AG04450 (cell line): ENCODE results near the gene PAK5. TPM values are rescaled to one million over a fixed set of nuclear protein-coding genes. Genes with fewer than 3 reads are reported as not detected.

ENCODE experiments used
- CTCF ChIA-PET: fragments of 300-600, 350-600 bp; formaldehyde crosslinking; extraction: SDS; loops from one replicate; lab custom pipeline; 2022; ENCODE audit warnings: antibody characterized with exemption, inconsistent platforms; lab: Charles Lee
- POLR2A ChIA-PET: fragments of 350-600 bp; formaldehyde crosslinking; extraction: SDS; loops from one replicate; lab custom pipeline; 2021; ENCODE audit warnings: antibody characterized with exemption, inconsistent platforms; lab: Yijun Ruan, JAX
- DNase-seq: peaks from one replicate; pipeline ENCODE4 v3.0.0-alpha.2; 2011; ENCODE audit warnings: low read depth, low spot score
- H3K27ac ChIP-seq: one replicate; pipeline ENCODE4 v1.5.1; 2012; ENCODE audit warnings: low read depth, low read length, control low read depth
- H3K27me3 ChIP-seq: one replicate; pipeline ENCODE4 v1.6.0; 2012; ENCODE audit warnings: low read length; ENCODE audit not compliant: control insufficient read depth, insufficient read depth
- H3K4me3 ChIP-seq: 2 replicates; pipeline ENCODE4 v1.5.1; 2011; ENCODE audit warnings: mild to moderate bottlenecking, low read depth, low read length, control low read depth
- H3K9me3 ChIP-seq: 2 replicates; pipeline ENCODE4 v1.5.1; 2012; ENCODE audit warnings: low read length; ENCODE audit not compliant: control insufficient read depth, insufficient read depth
- polyA plus RNA-seq: library from polyadenylated mRNA; depleted of rRNA; stranded (reverse); fragments of >200 nt; gene quantifications from 2 replicates; pipeline ENCODE4 v1.2.3, GENCODE V29; 2011
- TF ChIP-seq, protein P1 (sequence below): IDR thresholded peaks from 2 replicates; pipeline ENCODE4 v1.5.1; 2011; ENCODE audit warnings: low read depth, low read length, control low read depth, inconsistent platforms

PAK5 gene
- polyA plus RNA-seq, 1 experiment = not detected

DNA sequence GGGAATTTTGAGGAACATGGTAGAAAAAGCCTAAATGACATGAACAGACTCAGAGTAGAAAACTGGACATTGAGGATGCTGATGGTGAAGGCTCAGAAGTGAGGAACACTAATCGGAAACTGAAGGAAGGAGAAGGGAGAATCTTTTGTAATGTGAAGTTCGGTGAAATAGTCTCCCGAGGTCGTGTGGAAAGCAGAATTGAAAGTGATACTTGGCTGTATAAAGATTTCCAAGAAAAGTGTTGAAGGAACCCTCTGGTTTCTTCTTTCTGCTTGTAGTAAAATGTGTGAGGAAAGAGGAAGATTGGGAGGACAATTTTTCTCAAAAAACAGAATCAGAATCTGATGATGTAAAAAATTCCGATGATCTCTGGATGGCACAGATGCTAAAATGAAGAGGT is 209.0 kb downstream of the PAK5 start:
- no peak overlapping the region for H3K4me3 ChIP-seq
- ChIA-PET CTCF (no interaction called here), POLR2A (no interaction called here)
- no peak for DNase-seq
- H3K27ac ChIP-seq = no peak overlapping the region
- no peaks in the 10 kb centered on the region for H3K9me3 ChIP-seq
- TF ChIP-seq, protein P1, sequence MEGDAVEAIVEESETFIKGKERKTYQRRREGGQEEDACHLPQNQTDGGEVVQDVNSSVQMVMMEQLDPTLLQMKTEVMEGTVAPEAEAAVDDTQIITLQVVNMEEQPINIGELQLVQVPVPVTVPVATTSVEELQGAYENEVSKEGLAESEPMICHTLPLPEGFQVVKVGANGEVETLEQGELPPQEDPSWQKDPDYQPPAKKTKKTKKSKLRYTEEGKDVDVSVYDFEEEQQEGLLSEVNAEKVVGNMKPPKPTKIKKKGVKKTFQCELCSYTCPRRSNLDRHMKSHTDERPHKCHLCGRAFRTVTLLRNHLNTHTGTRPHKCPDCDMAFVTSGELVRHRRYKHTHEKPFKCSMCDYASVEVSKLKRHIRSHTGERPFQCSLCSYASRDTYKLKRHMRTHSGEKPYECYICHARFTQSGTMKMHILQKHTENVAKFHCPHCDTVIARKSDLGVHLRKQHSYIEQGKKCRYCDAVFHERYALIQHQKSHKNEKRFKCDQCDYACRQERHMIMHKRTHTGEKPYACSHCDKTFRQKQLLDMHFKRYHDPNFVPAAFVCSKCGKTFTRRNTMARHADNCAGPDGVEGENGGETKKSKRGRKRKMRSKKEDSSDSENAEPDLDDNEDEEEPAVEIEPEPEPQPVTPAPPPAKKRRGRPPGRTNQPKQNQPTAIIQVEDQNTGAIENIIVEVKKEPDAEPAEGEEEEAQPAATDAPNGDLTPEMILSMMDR = no peak
- H3K27me3 ChIP-seq = no peaks in the 10 kb centered on the region

DNA sequence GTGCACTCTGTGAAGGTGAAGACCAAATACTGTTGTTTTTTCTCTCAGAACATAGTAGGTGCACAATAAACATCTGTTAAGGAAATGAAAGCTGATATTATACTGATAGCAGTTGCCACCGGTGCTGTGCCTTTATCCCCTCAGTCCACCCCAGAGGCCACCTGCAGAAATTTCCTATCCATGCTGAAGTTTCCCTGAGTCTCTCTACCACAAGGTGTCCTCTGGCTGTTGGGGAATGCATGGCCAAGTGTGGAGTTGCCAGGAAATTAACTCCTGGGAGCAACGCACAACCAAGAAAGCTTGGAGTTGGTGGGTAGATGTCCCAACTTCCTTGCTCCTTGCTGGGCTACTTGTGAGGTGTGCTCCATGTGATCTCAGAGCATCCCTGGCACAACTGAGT is 210.3 kb downstream of the PAK5 start:
- POLR2A ChIA-PET = no interaction called here
- no peak for DNase-seq
- no peak overlapping the region for H3K4me3 ChIP-seq
- H3K27me3 ChIP-seq = no peaks in the 10 kb centered on the region
- TF ChIP-seq, protein P1 = no peak
- CTCF ChIA-PET = interaction anchor here (1.1 to 2.0 kb wide), 5 partner anchors 11 to 286 kb away, joined by 3 to 12 read pairs (median 5); no protein-coding TSS in a partner anchor
- H3K27ac ChIP-seq = no peak overlapping the region
- H3K9me3 ChIP-seq = no peaks in the 10 kb centered on the region

DNA sequence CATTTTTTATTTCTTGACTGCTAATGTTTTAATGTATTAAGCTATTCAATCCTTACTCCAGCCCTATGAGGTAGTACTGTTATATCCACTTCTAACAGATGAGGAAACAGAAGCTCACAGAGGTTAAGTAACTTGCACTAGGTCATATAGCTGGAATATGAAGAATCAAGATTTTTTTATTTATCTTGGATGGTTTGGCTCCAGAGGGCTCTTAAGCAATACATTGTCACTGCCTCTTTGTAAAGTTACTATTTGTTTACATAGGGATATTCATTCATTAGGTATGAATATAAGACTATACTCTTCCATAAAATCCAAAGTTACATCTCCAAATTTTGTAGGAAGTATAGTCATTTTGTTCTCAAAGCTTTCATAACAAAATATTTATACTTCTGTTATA is 210.7 kb downstream of the PAK5 start:
- CTCF ChIA-PET = interaction anchor here (1.1 to 2.0 kb wide), 5 partner anchors 11 to 286 kb away, joined by 3 to 12 read pairs (median 5); no protein-coding TSS in a partner anchor
- no peaks in the 10 kb centered on the region for H3K27me3 ChIP-seq
- H3K27ac ChIP-seq = no peak overlapping the region
- H3K9me3 ChIP-seq = no peaks in the 10 kb centered on the region
- POLR2A ChIA-PET = no interaction called here
- no peak overlapping the region for H3K4me3 ChIP-seq
- DNase-seq = no peak
- TF ChIP-seq, protein P1 = no peak

DNA sequence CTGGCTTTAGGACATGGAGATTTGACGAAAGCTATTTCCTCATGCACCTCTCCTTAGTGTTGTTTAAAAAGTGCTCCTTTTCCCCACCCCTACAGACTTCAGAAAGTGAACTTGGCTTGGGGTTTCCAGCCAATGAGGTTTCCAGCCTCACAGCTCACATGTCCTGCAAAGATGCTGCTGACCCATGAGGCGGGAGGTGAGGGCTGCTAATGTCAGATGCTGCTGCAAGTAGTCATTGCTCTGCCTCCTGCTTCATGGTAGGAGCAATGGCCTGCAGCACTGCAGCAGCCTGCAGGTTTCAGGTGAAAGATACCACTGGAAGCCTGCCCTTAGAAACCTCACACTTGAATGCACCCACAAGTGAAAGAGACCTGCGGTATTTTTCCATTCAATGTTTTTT is 211.7 kb downstream of the PAK5 start:
- Histone ChIP-seq H3K9me3 (no peaks in the 10 kb centered on the region), H3K27me3 (peaks cover 3% of the 10 kb centered on the region), H3K27ac (no peak overlapping the region), H3K4me3 (no peak overlapping the region)
- DNase-seq = no peak
- TF ChIP-seq, protein P1 = no peak
- ChIA-PET POLR2A (no interaction called here), CTCF (interaction anchor here (0.8 to 1.9 kb wide), 2 partner anchors 10 to 285 kb away, joined by 4 to 12 read pairs; no protein-coding TSS in a partner anchor)

DNA sequence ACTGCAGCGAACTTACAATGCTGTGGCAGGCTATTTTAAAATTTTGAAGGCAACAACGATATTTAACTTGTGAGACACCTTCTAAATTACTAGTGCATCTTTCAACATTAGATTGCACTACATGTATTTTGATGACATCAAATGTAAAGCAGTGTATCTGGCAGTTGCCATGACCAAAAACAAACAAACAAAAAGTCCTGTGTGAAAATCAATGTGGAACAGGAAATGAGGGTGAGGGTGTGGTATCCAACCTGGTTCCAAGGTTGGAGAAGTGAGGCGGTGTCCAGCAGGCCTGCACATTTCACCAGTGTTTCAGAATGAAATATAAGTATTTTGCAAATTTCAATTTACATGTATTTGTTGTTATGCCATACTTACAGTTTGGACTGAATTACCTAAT is 212.5 kb downstream of the PAK5 start:
- ChIA-PET CTCF (interaction anchor here (0.8 kb wide), 1 partner anchor 286 kb away, joined by 4 read pairs; no protein-coding TSS in a partner anchor), POLR2A (no interaction called here)
- Histone ChIP-seq H3K9me3 (no peaks in the 10 kb centered on the region), H3K27me3 (peaks cover 4% of the 10 kb centered on the region), H3K4me3 (no peak overlapping the region), H3K27ac (no peak overlapping the region)
- TF ChIP-seq, protein P1 = no peak
- DNase-seq = no peak
